Pulmonary artery endothelial cell (primary cell): ENCODE data around the gene PRKN. TPM values are rescaled to one million over a fixed set of nuclear protein-coding genes. Genes with fewer than 3 reads are reported as not detected.

Experiments used
- DNase-seq: peaks from one replicate; pipeline ENCODE4 v3.0.0-alpha.2; 2011; ENCODE audit warnings: low read depth, low spot score
- total RNA-seq: library from RNA; depleted of rRNA; stranded (reverse); fragments of >200 nt; gene quantifications from 2 replicates; pipeline ENCODE4 v1.2.3, GENCODE V29; 2014

The PRKN gene
- total RNA-seq, 1 donor from 2014 or later = 0.59 TPM

DNA sequence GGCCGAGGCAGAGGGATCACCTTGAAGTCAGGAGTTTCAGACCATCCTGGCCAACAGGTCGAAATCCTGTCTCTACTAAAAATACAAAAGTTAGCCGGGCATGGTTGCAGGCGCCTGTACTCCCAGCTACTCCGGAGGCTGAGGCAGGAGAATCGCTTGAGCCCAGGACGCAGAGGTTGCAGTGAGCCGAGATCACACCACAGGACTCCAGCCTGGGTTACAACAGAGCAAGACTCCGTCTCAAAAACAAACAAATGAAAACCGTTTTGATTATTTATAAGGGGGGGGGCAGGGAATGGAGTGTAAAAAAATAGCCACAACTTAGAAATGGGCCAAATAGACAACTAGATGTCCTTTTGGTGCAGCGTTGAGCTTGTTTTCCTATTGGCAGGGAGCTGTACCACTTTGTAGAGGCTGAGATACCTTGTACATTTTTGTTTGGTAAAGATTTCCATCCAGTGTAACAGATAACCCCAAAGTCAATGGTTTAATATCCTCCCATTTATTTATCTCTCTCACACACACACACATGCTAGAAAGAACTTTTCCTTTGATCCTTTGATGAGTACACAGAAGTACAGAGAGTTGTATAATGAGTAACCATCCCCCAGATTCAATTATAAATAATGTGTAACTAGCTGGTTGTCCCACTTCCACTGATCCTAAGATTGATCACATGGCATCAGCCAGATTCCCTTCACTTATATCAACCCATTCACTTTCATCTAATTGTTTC lies 477.5 kb downstream of the PRKN start:
- DNase-seq = no peak

DNA sequence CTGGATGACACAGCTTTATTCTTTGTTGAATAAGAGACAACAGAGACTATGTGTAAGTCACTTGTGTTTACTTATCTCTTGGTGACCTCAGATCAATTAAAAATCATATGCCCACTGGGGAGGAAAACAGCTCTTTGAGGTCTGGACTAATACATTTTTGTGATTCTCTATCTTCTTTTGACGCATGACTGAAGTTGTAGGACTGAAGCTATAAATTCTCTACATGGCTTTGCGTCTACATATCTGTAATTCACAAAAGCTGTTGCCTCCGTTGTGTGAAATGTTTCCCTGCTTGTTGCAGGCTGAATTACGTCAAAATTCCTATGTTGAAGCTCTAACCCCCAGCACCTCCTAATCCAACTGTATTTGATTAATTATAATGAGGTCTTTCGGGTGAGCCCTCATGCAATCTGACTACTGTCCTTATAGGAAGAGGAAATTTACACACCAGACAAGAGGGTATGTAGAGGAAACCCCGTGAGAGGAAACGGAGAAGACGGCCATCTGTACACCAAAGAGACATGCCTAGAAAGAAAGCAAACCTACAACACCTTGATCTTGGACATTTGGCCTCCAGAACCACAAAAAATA lies 481.6 kb downstream of the PRKN start:
- DNase-seq = no peak

- DNase-seq = no peak
Measured at GRCh38 chr6:162244031-162244430, 483.5 kb downstream of the PRKN start.

GRCh38 chr6:162242915-162243314 lies 484.7 kb downstream of the PRKN start:
- no peak for DNase-seq

GRCh38 chr6:162239330-162239729 lies 488.2 kb downstream of the PRKN start:
- no peak for DNase-seq

GRCh38 chr6:162238675-162239074 lies 488.9 kb downstream of the PRKN start:
- DNase-seq = no peak

GRCh38 chr6:162237331-162237730 lies 490.2 kb downstream of the PRKN start:
- DNase-seq = no peak

DNA sequence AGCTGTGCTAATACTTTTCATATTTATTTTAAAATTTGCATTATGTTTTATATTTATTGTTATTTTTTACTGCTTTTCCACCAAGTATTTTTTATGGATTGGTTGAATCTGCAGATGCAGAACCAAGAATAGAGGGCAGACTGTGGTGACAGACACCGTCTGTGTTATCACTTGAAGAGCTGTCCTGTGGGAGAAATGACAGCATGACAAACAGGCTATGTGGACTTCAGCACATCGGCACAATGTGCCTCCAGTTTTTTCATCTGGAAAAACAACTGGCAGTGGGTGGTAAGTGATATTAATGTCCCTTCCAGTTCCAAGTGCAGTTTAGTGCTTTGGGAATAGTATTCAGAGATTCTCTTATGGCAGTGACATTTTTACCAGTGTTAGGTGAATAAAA lies 492.9 kb downstream of the PRKN start:
- no peak for DNase-seq

GRCh38 chr6:162230147-162230752 lies 497.3 kb downstream of the PRKN start:
- DNase-seq = no peak

- no peak for DNase-seq
Measured at GRCh38 chr6:162229093-162229492, 498.5 kb downstream of the PRKN start.

- DNase-seq = no peak
Measured at GRCh38 chr6:162226803-162227202, 500.8 kb downstream of the PRKN start.

DNA sequence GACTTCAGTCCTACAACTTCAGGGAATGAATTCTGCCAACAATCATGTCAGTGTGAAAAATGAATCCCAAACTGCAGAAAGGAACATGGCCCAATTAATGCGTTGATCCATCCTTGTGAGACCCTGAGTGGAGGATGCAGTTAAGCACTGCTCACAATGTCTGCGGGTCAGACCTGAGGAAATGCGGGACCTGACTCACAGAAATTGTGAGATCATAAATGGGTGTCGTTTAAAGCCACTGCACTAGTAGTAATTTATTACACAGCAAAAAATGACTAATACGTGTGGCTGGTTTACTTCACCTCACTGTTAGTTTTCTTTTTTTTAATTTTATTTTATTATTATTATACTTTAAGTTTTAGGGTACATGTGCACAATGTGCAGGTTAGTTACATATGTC lies 505.0 kb downstream of the PRKN start:
- DNase-seq = no peak

DNA sequence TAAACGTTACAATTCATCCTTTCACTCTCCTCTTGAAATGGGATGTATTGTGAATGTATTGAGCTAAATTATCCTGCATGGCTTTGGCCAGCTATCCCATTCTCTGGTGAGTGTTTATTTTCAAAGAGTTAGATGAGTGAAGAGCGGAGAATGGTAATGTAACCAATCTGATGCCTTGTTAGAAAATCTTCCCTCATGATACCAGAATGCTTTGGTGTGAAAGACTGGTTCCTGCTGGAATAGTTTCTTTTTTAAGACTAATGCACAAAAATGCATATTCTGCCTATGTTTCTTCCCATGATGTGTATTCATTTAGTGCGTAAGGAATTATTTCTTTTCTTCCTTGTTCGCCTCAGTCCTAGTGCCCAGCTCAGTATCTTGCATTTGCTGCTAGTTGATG lies 506.7 kb downstream of the PRKN start:
- DNase-seq = no peak

DNA sequence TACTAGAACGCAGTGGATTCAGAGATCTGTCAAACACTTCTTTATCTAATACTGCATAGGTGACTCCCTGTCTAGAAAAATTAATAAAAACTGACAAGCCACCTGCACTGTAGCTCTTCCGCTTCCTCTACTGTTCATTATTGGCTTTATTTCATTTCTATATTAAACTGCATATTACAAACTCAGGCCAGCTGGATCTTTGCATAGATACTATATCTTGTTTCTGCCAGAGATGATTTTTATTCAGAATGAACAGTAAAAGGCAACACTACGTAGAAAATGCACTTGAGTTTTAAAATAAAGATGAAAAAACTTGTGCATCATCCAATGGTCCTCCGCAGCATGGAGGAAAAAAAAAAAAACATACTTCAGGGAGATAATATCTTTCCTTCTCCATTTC lies 508.3 kb downstream of the PRKN start:
- no peak for DNase-seq

DNA sequence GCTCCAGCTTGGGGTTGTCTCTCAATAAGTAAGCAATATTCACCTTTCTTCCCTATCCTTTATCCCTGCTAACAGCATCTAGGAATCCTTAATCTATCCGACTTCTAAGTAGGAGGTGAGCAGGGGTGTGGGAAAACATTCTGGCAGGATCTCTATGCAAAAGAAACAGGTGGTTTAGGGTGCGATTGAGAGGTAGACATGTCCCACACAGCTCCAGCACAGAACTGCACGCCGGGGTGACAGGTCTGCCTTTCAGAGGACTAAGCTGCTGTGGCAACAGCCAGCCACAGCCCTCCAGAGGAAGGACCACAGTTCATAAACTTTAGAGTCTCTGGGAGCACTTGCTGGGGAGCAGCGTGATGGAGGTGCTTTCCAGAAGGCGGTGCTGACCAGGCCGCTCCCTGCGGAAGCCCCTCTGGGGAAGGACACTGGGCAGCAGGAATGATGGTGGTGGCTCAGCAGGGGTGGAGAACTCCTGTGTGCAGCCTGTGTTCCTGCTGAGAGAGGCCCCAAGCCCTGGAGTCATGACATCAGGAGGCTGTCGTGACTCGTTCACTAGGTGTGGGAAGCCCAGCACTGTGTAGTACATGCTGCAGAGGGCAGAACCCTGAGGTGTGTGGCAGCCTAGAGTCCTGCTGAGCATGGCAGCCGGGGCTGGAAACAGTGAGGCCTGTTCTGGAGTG lies 509.6 kb downstream of the PRKN start:
- no peak for DNase-seq

DNA sequence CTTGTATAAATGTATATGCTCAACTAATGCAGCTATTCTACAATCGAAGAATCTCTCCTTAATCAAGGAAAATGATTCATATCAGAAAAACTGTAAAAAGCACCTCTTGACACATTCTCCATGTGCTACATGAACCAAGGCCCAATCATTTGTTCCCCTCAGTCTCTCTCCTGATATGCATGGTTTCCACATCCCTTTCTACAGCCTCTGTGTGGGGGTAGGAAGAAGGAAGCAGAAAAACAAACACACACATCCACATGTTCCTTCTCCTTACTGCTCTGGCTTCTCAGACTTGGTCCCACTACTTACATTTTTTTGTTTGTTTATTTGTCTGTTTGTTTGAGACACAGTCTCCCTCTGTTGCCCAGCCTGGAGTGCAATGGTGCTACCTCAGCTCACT lies 510.5 kb downstream of the PRKN start:
- DNase-seq = no peak

DNA sequence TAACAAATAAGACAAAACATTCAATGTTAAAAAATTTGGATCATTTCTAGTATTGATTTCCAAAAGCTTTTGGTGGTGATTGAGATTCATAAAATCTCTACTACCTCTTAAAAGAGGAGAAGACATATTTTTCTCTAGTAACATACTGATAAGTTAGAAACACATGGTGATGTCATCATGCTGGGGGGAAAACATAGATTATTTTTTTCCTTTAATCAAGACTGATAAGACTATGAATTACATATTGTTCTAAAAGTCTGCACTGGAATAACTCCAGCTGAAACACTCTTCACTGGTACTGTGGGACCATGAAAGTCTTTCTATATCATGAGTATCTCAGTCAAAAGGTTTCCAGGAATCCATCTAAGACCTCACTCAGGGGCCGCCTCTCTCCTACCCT lies 515.8 kb downstream of the PRKN start:
- no peak for DNase-seq

DNA sequence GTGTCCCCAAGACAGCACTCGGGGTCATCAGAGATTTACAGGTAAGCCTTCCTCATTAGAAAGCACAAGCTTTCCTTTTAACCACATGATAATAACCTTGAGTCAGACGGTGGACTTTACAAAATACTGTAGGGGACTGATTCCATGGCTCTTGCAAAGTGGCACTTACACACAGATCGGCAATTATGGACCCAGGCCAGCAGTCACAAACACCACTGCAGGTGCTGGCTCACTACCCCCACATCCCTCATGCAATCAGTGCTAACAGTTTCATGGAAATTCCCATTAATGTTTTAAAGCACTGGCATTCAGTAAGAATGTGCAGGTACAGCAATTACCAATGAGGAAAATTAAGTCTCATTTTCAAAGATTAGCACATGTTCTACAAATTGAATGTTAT lies 516.5 kb downstream of the PRKN start:
- no peak for DNase-seq

- DNase-seq = no peak
Measured at GRCh38 chr6:162203287-162203686, 524.3 kb downstream of the PRKN start.

DNA sequence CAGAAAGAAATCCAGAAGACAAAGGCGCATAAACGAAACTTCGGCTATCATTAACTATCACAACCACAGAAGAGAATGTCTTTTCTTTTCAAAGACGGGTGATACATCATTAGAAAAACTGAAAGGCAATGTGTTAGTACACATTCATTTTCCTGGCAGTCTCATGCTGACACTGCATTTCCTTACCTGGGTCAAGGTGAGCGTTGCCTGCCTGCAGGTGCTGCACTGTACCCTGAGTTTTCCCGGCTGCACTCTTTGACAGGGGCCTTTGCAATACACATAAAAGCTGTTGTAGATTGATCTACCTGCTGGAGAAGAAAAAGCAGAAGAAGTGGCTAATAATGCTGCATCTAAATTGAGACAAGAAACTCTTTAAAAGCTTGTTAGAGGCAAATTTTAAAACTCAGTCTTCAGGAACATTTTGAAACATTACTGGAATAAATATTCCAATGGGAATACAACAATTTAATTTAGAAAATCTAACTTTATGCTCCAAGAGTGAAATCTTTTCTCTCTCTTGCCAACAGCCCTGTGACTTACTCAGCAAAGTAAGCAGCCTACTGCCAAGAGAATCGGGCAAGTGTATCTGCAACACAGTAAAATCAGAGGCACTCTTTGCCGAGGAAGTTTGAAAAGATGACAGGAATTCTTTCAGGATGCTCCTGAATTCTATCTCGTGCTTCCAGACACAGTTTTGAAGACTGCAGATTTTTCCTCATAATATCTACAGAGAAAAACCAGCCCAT lies 526.4 kb downstream of the PRKN start:
- no peak for DNase-seq

DNA sequence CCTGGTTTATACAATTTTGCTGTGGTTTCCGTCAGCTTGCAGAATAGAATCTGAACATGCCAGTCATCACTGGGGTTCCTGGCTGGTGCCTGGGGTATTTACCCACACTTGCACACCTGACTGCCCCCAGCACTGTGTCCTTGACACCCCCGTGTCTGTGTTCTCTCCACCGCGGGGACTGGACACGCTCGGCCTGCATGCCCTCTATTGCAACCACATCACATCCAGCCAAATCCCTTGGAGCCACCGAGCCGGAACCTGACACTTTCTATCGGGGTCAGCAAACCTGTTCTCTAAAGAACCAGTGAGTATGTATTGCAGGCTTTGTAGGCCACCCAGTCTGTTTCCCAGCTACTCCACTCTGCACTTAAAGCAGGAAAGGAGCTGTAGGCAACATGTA lies 527.5 kb downstream of the PRKN start:
- no peak for DNase-seq

DNA sequence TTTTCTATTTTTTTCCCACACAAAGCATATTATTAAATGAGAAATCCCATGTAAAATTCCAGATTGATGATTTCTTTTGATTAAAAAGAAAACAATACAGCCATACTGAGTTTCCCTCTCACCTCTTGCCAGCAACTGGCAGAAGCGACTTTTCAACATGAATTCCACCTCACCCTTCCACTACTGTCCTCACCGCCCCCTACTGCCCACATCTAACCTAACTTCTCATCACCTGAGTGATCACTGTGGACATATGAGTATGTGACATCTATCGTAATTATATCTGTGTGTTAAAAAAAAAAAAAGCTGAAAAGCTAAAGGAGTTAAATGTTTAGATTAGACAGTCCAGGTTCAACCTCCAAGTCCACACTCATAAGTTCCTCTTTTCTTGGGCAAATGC lies 528.6 kb downstream of the PRKN start:
- no peak for DNase-seq
